ENCODE measurements around the gene ZFAND3.

DNA sequence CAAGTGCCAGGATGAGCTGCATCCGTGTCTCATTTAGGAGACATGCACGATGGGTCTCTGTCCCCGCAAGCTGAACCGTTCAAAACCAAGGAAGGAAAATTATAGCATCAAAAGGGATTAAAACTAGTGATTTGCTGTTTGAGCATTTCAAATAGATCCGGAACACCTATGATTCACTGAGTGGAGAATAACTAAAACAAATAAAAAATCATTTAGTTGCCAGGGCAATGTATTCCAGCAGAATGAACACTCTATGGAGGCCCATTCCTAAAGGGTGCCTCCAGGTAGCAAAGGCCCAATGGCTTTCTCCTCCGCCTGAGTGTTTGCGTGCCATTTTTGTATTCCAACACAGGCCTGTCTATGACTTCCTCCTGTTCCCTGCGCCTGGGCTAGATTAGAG lies 354.8 kb downstream of the ZFAND3 start:
- TF ChIP-seq, protein P1, sequence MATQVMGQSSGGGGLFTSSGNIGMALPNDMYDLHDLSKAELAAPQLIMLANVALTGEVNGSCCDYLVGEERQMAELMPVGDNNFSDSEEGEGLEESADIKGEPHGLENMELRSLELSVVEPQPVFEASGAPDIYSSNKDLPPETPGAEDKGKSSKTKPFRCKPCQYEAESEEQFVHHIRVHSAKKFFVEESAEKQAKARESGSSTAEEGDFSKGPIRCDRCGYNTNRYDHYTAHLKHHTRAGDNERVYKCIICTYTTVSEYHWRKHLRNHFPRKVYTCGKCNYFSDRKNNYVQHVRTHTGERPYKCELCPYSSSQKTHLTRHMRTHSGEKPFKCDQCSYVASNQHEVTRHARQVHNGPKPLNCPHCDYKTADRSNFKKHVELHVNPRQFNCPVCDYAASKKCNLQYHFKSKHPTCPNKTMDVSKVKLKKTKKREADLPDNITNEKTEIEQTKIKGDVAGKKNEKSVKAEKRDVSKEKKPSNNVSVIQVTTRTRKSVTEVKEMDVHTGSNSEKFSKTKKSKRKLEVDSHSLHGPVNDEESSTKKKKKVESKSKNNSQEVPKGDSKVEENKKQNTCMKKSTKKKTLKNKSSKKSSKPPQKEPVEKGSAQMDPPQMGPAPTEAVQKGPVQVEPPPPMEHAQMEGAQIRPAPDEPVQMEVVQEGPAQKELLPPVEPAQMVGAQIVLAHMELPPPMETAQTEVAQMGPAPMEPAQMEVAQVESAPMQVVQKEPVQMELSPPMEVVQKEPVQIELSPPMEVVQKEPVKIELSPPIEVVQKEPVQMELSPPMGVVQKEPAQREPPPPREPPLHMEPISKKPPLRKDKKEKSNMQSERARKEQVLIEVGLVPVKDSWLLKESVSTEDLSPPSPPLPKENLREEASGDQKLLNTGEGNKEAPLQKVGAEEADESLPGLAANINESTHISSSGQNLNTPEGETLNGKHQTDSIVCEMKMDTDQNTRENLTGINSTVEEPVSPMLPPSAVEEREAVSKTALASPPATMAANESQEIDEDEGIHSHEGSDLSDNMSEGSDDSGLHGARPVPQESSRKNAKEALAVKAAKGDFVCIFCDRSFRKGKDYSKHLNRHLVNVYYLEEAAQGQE (IDR thresholded peaks at IDR 0.05; ENCODE audit: low read depth, low read length), result no peak
- TF ChIP-seq, protein P2, sequence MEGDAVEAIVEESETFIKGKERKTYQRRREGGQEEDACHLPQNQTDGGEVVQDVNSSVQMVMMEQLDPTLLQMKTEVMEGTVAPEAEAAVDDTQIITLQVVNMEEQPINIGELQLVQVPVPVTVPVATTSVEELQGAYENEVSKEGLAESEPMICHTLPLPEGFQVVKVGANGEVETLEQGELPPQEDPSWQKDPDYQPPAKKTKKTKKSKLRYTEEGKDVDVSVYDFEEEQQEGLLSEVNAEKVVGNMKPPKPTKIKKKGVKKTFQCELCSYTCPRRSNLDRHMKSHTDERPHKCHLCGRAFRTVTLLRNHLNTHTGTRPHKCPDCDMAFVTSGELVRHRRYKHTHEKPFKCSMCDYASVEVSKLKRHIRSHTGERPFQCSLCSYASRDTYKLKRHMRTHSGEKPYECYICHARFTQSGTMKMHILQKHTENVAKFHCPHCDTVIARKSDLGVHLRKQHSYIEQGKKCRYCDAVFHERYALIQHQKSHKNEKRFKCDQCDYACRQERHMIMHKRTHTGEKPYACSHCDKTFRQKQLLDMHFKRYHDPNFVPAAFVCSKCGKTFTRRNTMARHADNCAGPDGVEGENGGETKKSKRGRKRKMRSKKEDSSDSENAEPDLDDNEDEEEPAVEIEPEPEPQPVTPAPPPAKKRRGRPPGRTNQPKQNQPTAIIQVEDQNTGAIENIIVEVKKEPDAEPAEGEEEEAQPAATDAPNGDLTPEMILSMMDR (IDR thresholded peaks at IDR 0.05), result no peak
- no peak for TF ChIP-seq SMC3 (IDR thresholded peaks at IDR 0.05; ENCODE audit: low read depth, low read length)
- TF ChIP-seq POLR2AphosphoS5 (IDR thresholded peaks at IDR 0.05; ENCODE audit: low read depth, low read length), result no peak
- no peak for TF ChIP-seq CHD2 (IDR thresholded peaks at IDR 0.05; ENCODE audit: low read length, partially characterized antibody)
- no peak for TF ChIP-seq RCOR1 (IDR thresholded peaks at IDR 0.05; ENCODE audit: low read length)
- TF ChIP-seq MXI1 (IDR thresholded peaks at IDR 0.05; ENCODE audit: low read depth, low read length), result no peak
- TF ChIP-seq, protein P3, sequence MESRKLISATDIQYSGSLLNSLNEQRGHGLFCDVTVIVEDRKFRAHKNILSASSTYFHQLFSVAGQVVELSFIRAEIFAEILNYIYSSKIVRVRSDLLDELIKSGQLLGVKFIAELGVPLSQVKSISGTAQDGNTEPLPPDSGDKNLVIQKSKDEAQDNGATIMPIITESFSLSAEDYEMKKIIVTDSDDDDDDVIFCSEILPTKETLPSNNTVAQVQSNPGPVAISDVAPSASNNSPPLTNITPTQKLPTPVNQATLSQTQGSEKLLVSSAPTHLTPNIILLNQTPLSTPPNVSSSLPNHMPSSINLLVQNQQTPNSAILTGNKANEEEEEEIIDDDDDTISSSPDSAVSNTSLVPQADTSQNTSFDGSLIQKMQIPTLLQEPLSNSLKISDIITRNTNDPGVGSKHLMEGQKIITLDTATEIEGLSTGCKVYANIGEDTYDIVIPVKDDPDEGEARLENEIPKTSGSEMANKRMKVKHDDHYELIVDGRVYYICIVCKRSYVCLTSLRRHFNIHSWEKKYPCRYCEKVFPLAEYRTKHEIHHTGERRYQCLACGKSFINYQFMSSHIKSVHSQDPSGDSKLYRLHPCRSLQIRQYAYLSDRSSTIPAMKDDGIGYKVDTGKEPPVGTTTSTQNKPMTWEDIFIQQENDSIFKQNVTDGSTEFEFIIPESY (IDR thresholded peaks at IDR 0.05; ENCODE audit: borderline replicate concordance, low read depth), result no peak
- no peak for TF ChIP-seq EP300 (IDR thresholded peaks at IDR 0.05; ENCODE audit: borderline replicate concordance in 1 of 2, low read depth in 1 of 2, low read length in 1 of 2)
- no peak for TF ChIP-seq NFIC (IDR thresholded peaks at IDR 0.05; ENCODE audit: borderline replicate concordance)
- no peak for TF ChIP-seq FOXM1 (IDR thresholded peaks at IDR 0.05; ENCODE audit: low read depth)

Measured in SK-N-SH (cell line).